GM12875 (cell line): ENCODE data around the gene CYP3A5.
"Not testable (repeated sequence)": the region's sequence is repeated elsewhere in the genome, so short reads cannot be mapped to it uniquely, and the experiment has no call there.

Source experiments
- H3K4me3 ChIP-seq: one replicate; pipeline ENCODE4 v1.5.1; 2011; ENCODE audit warnings: low read depth, low read length, control low read depth
- TF ChIP-seq, protein P1 (sequence below): IDR thresholded peaks from 2 replicates; pipeline ENCODE4 v1.5.1; 2011; ENCODE audit warnings: low read depth, mild to moderate bottlenecking, control low read depth, inconsistent platforms, low read length, moderate library complexity, borderline replicate concordance; ENCODE audit not compliant: insufficient read depth

CYP3A5 gene

DNA sequence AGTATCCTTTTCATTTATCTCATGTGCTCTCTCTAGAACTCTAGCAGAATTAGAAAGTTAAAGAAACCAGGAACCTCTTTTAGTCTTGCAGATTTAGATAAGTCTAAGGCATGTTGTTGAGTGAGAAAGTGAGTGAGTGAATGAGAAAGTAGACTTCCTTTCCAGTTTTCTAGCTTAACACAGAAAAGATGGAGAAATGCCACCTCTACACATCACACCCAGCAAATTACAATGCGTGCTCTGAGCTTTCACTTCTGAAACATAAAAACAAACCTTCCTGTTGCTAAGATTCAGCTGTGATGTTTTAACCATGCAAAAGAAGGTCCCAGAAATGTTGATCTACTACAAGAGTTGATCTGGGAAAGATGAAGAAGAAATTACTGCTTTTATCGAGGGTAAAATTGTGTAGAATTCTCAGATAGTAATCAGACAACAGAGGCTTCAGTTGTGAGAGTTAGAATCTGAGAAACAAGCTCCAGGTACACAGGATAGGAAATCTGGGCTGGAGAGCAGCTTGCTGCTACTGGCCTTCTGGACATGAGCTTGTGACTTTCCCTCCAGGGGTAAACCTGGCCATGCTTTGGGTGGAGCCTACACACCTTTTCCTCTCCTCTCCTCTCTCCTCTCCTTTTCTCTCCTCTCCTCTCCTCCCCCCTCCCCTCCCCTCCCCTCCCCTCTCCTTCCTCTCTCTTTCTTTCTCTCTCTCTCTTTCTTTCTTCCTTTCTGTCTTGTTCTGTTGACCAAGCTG, 4.6 kb downstream of the CYP3A5 start:
- no peak overlapping the region for H3K4me3 ChIP-seq

DNA sequence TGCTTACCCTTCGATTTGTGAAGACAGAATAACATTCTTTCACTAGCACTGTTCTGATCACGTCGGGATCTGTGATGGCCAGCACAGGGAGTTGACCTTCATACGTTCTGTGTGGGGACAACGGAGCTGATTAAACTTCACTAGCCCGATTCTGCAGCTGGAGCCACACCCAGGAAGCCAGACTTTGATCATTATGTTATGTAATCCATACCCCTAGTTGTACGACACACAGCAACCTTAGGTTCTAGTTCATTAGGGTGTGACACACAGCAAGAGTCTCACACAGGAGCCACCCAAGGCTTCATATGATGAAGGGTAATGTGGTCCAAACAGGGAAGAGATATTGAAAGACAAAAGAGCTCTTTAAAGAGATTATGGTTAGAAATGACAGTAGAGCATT, 7.2 kb downstream of the CYP3A5 start:
- no peak overlapping the region for H3K4me3 ChIP-seq
- TF ChIP-seq, protein P1, sequence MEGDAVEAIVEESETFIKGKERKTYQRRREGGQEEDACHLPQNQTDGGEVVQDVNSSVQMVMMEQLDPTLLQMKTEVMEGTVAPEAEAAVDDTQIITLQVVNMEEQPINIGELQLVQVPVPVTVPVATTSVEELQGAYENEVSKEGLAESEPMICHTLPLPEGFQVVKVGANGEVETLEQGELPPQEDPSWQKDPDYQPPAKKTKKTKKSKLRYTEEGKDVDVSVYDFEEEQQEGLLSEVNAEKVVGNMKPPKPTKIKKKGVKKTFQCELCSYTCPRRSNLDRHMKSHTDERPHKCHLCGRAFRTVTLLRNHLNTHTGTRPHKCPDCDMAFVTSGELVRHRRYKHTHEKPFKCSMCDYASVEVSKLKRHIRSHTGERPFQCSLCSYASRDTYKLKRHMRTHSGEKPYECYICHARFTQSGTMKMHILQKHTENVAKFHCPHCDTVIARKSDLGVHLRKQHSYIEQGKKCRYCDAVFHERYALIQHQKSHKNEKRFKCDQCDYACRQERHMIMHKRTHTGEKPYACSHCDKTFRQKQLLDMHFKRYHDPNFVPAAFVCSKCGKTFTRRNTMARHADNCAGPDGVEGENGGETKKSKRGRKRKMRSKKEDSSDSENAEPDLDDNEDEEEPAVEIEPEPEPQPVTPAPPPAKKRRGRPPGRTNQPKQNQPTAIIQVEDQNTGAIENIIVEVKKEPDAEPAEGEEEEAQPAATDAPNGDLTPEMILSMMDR, result no peak

More for the DNA sequence above, 4.6 kb downstream of the CYP3A5 start:
- TF ChIP-seq, protein P1, result no peak

DNA sequence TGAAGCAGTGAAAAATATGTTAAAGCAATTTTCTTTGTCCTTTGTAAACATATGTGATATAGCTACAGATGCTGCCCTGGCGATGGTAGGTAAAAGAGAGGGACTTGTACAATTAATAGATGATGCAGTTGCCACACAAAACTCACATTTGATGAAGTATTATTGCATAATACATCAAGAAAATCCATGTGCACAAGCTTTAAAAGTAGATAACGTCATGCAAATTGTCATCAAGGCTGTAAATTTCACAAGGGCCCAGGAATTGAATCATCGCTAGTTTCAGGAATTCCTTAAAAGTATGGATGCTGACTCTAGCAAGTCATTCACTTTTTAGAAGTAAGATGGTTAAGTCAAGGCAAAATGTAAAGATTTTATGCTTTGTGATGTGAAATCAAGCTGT, 10.0 kb downstream of the CYP3A5 start:
- TF ChIP-seq, protein P1, result no peak
- no peak overlapping the region for H3K4me3 ChIP-seq

DNA sequence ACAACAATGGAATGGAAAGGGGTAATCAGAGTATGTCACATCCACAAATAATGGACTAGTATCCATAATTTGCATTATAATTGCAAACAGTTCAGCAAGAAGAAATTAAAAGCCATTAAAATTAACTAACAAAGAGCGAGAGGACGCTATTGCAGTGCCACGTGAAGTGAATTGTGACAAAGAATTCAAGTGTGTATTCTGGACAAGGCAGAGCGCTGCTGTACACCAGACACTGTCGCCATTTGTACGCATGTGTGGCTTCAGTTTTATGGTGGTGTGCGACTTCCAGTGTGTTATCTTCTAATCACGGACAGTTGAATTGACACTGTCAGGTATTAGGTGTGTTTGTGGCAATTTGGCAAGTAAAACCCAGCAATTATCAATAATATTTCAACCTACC, 11.3 kb downstream of the CYP3A5 start:
- TF ChIP-seq, protein P1, result no peak
- H3K4me3 ChIP-seq, result no peak overlapping the region

DNA sequence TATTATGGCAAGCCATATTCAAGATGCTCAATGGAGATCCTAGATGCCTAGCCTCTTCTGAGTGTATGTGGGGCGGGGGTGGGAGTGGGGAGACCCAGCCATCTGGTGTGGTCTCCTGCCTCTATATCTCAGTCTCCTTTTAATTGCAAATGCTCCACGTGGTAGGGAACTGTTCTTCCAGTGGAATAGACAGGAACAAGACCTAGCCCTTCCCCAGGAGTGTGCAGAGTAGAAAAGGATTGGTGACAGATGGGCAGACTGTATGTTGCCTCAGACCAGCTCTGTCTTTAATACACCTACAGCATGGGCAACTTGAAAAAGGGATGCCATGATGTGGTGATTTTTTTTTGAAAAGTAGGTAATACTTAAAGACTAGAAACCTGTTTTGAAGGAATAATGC, 12.6 kb downstream of the CYP3A5 start:
- TF ChIP-seq, protein P1, result no peak
- H3K4me3 ChIP-seq, result no peak overlapping the region

GRCh38 chr7:99666013-99666395, 13.8 kb downstream of the CYP3A5 start:
- TF ChIP-seq, protein P1, result no peak

GRCh38 chr7:99665312-99666012, 14.3 kb downstream of the CYP3A5 start:
- no peak overlapping the region for H3K4me3 ChIP-seq
- TF ChIP-seq, protein P1, result no peak

More at GRCh38 chr7:99666013-99666395, 13.8 kb downstream of the CYP3A5 start:
- no peak overlapping the region for H3K4me3 ChIP-seq

- not testable (repeated sequence) for H3K4me3 ChIP-seq
Observed at GRCh38 chr7:99657879-99658278, 21.9 kb downstream of the CYP3A5 start.

DNA sequence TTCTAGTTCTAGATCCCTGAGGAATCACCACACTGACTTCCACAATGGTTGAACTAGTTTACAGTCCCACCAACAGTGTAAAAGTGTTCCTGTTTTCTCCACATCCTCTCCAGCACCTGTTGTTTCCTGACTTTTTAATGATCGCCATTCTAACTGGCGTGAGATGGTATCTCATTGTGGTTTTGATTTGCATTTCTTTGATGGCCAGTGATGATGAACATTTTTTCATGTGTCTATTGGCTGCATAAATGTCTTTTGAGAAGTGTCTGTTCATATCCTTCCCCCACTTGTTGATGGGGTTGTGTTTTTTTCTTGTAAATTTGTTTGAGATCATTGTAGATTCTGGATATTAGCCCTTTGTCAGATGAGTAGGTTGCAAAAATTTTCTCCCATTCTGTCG, 25.2 kb downstream of the CYP3A5 start:
- not testable (repeated sequence) for H3K4me3 ChIP-seq
